WI38 (cell line): Measurements from ENCODE around the gene NFATC2IP.

Experiments
- H3K4me3 ChIP-seq: 2 replicates; pipeline ENCODE4 v1.5.1; 2011; ENCODE audit warnings: low read depth, mild to moderate bottlenecking, control low read depth, low read length
- CTCF ChIP-seq: IDR thresholded peaks from 2 replicates; pipeline ENCODE4 v1.5.1; 2012; ENCODE audit warnings: low read depth, mild to moderate bottlenecking, control low read depth, low read length

NFATC2IP gene

GRCh38 chr16:28905800-28906372, 44.9 kb upstream of the NFATC2IP start:
- TF ChIP-seq CTCF, result no peak
- no peak overlapping the region for H3K4me3 ChIP-seq

DNA sequence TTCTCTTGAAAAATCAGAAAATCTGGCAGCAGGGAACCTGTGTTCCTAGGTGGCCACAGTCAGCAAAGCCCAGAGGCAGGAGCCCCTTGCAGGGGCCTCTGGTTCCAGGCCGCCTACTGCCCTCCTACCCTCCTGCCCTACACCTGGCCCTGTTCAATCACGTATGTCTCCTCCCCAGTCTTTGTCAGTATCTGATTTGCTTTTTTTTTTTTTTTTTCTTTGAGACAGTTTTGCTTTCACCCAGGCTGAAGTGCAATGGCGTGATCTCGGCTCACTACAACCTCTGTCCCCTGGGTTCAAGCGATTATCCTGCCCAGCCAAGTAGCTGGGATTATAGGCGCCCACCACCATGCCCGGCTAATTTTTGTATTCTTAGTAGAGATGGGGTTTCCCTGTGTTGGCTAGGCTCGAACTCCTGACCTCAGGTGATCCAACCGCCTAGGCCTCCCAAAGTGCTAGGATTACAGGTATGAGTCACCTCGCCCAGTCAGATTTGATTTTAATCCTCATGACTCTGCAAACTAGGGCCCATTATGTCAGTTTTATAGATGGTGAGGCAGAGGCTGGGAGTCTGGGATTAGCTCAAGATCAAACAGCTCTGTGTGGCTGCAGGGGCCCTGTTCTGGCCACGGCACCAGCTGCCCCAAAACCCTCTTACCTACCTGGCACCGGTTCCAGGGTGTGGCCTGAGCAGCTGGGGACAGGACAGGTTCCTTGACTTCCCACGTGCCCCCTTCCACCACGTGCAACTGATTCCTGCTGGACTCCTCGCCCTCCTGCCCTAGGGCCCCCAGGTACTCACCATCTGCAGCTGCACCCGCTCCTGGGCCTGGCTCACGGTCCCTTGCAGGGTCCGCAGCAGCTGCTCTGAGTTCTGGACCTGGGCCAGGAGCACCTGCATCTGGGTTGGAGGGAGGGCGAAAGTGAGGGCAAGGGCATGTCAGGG, 40.4 kb upstream of the NFATC2IP start:
- H3K4me3 ChIP-seq, result no peak overlapping the region
- no peak for TF ChIP-seq CTCF

DNA sequence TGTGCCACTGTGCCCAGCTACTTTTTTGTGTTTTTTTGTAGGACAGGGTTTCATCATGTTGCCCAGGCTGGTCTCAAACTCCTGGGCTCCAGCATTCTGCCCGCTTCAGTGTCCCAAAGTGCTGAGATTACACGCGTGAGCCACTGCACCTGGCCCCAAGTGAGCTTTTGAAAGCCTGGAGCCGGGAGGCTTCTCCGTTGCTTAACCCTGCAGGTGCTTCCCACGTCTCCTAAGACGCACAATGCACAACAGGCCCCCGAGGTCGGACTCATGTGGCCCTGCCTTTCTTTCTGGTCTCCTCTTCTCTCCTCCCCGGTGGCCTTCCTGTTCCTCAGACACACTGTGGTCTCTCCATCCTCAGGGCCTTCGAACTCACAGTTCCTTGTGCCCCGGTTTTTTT, 38.2 kb upstream of the NFATC2IP start:
- no peak for TF ChIP-seq CTCF
- no peak overlapping the region for H3K4me3 ChIP-seq

DNA sequence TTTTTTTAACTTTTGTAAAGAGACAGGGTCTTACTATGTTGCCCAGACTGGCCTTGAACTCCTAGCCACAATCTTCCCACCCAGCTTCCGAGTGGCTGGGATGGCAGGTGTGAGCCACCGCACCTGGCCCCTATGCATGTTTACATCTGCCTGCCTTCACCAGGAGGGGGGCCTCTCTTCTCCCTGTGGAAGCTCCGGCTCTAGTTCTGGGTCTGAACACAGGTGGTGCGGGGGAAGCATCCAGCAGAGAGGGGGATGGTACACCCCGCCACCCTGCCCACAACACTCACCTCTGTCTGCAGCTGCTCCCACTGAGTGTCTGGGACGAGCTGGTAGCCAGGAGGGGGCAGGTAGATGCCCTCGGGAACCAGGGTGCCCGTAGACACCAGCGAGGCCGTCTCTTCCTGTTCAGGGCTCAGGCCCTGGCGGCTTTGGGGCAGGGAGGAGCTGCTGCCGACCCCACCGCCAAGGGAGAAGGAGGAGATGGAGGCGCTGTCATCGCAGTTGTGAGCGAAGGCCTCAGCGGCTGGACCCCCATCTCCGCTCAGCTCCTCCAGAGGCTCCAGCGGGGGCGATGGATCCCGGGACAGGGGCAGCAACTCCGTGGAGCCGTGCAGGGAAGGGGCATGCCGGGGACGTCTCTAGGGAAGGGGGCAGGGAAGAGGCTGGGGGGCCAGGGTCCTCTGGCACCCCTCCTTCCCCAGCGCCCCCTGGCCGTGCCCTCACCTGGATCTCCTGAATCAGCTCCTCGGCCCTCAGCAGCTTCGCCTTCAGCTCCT, 36.6 kb upstream of the NFATC2IP start:
- TF ChIP-seq CTCF, result no peak
- H3K4me3 ChIP-seq, result no peak overlapping the region

- no peak for TF ChIP-seq CTCF
- H3K4me3 ChIP-seq, result no peak overlapping the region
Observed at GRCh38 chr16:28915181-28915580, 35.6 kb upstream of the NFATC2IP start.

DNA sequence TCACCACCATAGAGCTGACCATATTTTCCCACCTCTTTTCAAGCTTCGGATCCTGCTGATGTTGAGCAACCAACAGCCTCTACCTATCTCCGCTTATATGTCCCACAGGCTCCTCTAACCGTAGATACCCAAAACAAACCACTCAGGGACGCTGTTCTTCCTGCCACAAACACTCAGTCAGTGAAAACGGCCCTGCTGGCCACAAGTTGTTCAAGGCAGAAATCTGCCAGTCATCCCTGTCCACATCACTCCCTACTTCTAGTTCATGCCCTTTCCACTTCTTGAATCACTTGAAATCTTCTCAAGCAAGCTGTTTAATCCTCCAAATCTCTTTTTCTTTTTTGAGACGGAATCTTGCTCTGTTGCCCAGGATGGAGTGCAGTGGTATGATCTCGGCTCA, 33.6 kb upstream of the NFATC2IP start:
- no peak for TF ChIP-seq CTCF
- no peak overlapping the region for H3K4me3 ChIP-seq
